Activated CD8-positive, alpha-beta T cell treated with anti-CD3 and anti-CD28 coated beads for 36 hours (primary cell): Measurements from ENCODE around the gene RIMBP3C. TPM values are rescaled to one million over a fixed set of nuclear protein-coding genes. Genes with fewer than 3 reads are reported as not detected.
"Not testable (repeated sequence)": the region's sequence is repeated elsewhere in the genome, so short reads cannot be mapped to it uniquely, and the experiment has no call there.

Source experiments
- ATAC-seq: fragments of 200-7000 bp; cut with Tn5 transposase; one replicate; pipeline ENCODE4 v1.10.0; 2021; ENCODE audit warnings: mild to moderate bottlenecking, moderate library complexity
- CTCF ChIA-PET: fragments of 350-600 bp; sonication (Branson Sonifier 250); formaldehyde crosslinking; loops from one replicate; lab custom pipeline; 2021; ENCODE audit warnings: antibody characterized with exemption; lab: Charles Lee
- POLR2A ChIA-PET: fragments of 350-600 bp; sonication (Branson Sonifier 250); formaldehyde crosslinking; loops from one replicate; lab custom pipeline; 2021; ENCODE audit warnings: antibody characterized with exemption; lab: Charles Lee
- DNase-seq: peaks from one replicate; pipeline ENCODE4 v3.0.0-alpha.2; 2020
- H3K27ac Mint-ChIP-seq: one replicate; pipeline ENCODE4 v1.8.0; 2021; ENCODE audit warnings: mild to moderate bottlenecking, mixed read lengths
- H3K27me3 Mint-ChIP-seq: one replicate; pipeline ENCODE4 v1.8.0; 2021; ENCODE audit warnings: mixed read lengths
- H3K36me3 Mint-ChIP-seq: one replicate; pipeline ENCODE4 v1.8.0; 2021; ENCODE audit warnings: low read depth, mixed read lengths
- H3K4me1 Mint-ChIP-seq: one replicate; pipeline ENCODE4 v1.8.0; 2021; ENCODE audit warnings: low read depth, mixed read lengths
- H3K4me3 Mint-ChIP-seq: one replicate; pipeline ENCODE4 v1.8.0; 2021; ENCODE audit warnings: mild to moderate bottlenecking, moderate library complexity, mixed read lengths
- H3K9me3 Mint-ChIP-seq: one replicate; pipeline ENCODE4 v1.8.0; 2021; ENCODE audit warnings: mixed read lengths
- intact Hi-C: fragments of 100-400 bp; cut with micrococcal nuclease; formaldehyde crosslinking; loops from one replicate; pipeline ENCODE4 v1.10.0; 2022
- total RNA-seq, 2 experiments: library from RNA; stranded (reverse); gene quantifications; one replicate each; pipeline ENCODE4 v1.2.3, GENCODE V29; 2021

RIMBP3C gene
- total RNA-seq, 2 experiments from 2014 or later, result 0.20 TPM; not detected in 1

DNA sequence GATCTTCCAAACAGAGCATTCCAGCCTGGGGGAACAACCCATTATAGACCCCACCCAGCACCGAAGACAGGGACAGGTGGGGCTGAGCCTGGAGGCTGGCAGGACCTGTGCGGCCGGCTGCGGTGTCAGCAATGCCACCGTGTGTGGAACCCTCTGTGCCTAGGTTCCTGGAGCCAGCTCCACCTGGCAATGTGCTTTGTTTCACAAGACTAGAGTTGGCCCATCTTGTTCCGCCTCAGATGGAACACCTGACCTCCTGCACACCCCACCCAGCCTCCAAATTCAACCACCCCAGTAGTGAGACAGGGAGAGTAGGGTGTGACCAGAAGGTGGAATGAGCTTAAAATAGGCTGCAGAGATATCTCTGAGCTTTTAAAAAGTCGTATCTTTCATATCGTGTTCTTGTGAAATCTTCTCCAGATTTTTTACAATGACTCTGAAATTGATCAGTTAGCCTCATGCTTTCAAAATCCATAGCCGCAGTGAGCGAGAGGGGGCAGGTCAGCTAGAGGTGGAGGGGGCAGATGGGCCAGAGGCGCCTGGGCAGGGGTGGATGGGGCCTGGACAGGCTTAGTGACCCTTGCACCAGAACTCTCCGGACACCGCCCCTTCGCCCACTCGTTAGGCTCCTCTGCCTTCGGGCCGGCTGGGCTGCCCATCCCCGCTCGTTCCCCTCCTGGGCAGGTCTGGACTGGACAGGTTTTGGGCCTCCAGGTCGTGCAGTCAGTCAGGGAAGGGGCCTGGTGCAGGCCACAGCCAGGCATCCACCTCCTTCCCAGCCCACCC, 18.2 kb downstream of the RIMBP3C start:
- H3K4me1 Mint-ChIP-seq, POLR2A ChIA-PET, H3K27ac Mint-ChIP-seq, H3K36me3 Mint-ChIP-seq, H3K9me3 Mint-ChIP-seq, intact Hi-C loops, ATAC-seq, H3K27me3 Mint-ChIP-seq, CTCF ChIA-PET, H3K4me3 Mint-ChIP-seq, DNase-seq: not testable (repeated sequence)

DNA sequence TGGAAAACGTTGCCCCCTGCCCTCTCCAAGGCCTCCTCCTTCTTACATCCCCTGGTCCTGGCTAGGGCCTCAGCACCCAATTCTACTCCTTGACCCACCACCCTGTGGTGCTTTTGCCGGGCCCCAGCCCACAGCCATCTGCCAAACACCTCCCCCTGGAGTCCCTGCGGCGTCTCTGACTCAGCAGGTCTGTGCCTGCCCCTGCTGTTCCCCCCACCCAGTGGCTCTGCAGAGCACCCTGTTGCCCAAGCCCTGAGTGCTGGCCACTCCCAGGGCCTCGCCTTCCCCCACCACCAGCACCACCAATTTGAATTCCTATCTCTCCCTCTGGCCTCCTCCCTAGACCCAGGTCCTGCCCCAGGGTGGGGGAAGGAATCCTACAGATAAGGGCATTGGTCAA, 19.7 kb downstream of the RIMBP3C start:
- POLR2A ChIA-PET, H3K4me3 Mint-ChIP-seq, H3K27ac Mint-ChIP-seq, intact Hi-C loops, H3K9me3 Mint-ChIP-seq, H3K36me3 Mint-ChIP-seq, CTCF ChIA-PET, ATAC-seq, H3K27me3 Mint-ChIP-seq, DNase-seq, H3K4me1 Mint-ChIP-seq: not testable (repeated sequence)

DNA sequence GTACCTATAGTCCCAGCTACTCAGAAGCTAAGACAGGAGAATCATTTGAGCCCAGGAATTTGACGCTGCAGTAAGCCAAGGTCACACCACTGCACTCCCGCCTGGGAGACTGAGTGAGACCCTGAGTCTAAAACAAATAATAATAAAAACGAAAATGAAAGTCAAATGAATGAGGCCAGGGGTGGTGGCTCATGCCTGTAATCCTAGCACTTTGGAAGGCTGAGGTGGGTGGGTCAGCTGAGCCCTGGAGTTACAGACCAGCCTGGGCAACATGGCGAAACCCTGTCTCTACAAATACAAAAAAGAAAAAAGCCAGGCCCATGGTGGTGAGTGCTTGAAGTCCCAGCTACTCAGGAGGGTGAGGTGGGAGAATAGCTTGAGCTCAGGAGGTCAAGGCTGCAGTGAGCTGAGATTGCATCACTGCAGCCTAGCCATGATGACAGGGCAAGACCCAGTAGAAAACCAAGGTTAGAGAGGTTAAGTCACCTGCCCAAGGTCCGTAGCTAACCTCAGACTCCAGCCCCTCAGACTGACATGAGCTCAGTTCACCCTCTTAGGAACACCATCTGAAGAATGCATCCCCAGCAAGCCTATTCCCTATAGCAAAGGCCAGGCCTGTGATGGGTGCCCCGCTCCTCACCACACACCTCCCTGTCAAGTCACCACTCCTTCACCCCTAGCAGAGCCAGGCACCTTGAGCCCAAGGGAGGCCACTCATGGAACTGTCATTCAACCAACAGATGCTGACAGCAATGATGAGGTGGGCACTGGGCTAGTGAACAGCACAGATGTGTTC, 24.4 kb downstream of the RIMBP3C start:
- DNase-seq, H3K4me3 Mint-ChIP-seq, H3K27ac Mint-ChIP-seq, CTCF ChIA-PET, H3K4me1 Mint-ChIP-seq, POLR2A ChIA-PET, H3K9me3 Mint-ChIP-seq, H3K36me3 Mint-ChIP-seq, intact Hi-C loops, H3K27me3 Mint-ChIP-seq: not testable (repeated sequence)
- ATAC-seq, result peak; percentile 13

DNA sequence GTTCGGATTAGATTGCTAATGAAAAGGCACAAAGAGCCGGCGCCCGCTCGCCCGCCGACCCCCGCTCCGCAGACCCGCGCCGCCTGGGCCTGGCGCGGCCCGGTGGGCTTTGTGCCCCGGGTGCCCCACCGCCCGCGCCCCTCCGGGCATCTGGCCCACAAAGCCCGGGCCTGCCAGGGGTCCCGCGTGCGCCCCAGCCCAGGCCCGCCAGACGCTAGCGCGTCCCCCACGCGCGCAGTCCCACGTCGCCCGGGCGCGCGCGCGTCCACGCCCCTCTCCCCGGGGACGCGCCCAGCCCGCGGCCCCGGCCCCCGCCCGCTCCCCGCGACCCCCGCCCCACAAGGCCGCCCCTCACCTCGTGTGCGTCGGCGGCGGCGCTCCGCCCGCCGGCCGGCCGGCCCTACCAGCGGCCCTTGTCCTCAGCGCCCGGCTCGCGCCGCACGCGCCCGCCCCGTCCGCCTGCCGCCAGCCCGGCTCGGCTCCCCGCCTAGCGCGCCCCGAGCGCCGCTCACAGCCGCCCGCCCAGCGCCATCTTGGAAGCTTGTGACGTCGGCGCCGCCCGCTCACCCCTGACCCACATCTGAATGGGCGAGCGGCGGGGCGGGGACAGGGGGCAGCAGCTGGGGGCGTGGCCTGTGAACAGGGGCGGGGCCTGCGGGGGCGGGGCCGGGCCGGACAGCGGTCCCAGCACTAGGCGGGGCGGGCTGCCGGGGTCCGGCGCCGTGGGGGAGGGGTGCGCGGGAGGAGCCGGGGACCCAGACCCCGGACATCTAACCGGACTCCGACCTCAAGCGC, 34.1 kb downstream of the RIMBP3C start:
- H3K27ac Mint-ChIP-seq, H3K4me3 Mint-ChIP-seq, POLR2A ChIA-PET, H3K36me3 Mint-ChIP-seq, H3K27me3 Mint-ChIP-seq, intact Hi-C loops, H3K9me3 Mint-ChIP-seq, DNase-seq, H3K4me1 Mint-ChIP-seq, CTCF ChIA-PET: not testable (repeated sequence)
- ATAC-seq, result peak; percentile 88

DNA sequence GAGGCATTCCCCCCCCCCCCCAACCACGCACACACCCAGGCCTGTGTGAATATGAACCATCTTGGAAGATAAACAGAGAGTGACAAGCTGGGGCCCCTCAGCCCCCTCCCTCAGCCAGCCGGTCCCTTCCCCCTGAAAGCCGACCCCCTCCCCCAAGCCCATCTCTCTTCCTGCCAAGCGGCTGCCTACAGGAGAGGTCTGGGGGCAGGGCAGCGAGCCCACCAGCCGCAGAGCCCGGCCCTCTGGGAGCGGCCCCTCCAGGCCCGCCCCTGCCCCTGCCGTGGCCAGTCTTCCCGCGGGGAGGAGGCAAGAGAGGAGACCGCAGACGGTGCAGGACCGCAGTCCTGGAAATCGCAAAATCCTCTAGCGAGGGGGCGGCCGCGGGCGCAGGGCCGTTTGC, 34.7 kb downstream of the RIMBP3C start:
- POLR2A ChIA-PET, H3K4me3 Mint-ChIP-seq, intact Hi-C loops, CTCF ChIA-PET, H3K27ac Mint-ChIP-seq, H3K36me3 Mint-ChIP-seq, H3K9me3 Mint-ChIP-seq, DNase-seq, H3K27me3 Mint-ChIP-seq, ATAC-seq, H3K4me1 Mint-ChIP-seq: not testable (repeated sequence)

DNA sequence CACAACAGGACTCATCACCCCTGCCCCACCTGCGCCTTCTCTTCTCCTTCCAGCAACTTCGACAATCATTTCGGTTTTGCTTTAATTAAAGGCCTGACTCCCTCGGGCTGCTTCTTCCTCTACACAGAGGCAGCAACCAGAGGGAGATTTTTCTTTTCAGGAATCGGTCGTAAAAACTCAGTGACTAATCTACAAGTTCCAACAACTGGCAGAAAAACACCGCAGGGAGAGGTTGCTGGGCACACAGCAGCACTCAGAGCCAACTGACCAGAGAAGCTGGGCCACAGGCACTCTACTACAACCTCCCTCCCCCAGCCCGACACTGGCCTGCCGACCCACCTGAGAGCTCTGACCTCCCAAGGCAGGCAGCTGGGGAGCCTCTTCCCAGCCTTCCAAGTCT, 36.0 kb downstream of the RIMBP3C start:
- H3K27me3 Mint-ChIP-seq, H3K36me3 Mint-ChIP-seq, H3K4me1 Mint-ChIP-seq, H3K27ac Mint-ChIP-seq, DNase-seq, POLR2A ChIA-PET, ATAC-seq, intact Hi-C loops, H3K4me3 Mint-ChIP-seq, CTCF ChIA-PET, H3K9me3 Mint-ChIP-seq: not testable (repeated sequence)

DNA sequence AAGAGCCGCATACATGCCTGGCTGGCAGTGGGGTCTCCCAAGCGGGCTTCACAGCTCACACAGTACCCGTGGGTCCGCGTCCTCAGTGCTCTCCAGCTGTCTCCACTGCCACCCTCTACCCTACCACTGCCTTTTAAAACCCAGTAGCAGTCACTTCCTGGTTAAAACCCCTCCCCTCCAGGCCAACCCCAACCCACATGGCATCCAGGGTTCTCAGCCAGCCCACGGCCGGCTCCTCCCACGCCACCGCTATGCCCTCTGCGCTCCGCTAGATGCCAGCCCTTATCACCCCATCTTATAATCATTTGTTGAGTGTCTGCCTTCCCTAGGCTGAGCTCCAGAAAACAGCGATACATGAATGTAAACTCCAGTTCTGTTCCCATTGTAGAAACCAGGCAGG, 37.1 kb downstream of the RIMBP3C start:
- intact Hi-C loops, H3K4me3 Mint-ChIP-seq, H3K9me3 Mint-ChIP-seq, H3K36me3 Mint-ChIP-seq, H3K4me1 Mint-ChIP-seq, H3K27me3 Mint-ChIP-seq, POLR2A ChIA-PET, H3K27ac Mint-ChIP-seq, CTCF ChIA-PET, DNase-seq: not testable (repeated sequence)
- ATAC-seq, result peak; percentile 76

DNA sequence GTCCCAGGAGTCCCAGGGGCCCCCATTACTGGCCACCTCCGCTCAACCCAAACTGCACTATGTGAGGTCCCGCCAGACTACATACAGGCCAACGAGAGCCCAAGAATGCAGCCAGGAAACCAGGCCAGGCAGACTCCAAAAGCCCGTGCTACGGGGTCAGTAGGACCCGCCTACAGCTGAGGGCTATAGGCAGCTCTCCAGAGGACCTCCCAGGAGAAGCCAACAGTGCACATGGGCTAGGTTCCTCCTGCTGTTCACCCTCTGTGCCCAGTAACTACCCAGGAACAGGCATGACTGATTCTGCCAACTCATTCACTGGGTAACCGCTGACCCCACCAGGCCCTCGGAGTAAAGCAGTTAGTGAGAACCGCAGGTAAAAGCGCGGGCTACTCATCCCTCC, 39.2 kb downstream of the RIMBP3C start:
- H3K4me1 Mint-ChIP-seq, intact Hi-C loops, H3K27me3 Mint-ChIP-seq, H3K36me3 Mint-ChIP-seq, ATAC-seq, H3K4me3 Mint-ChIP-seq, H3K9me3 Mint-ChIP-seq, H3K27ac Mint-ChIP-seq, DNase-seq, CTCF ChIA-PET, POLR2A ChIA-PET: not testable (repeated sequence)

DNA sequence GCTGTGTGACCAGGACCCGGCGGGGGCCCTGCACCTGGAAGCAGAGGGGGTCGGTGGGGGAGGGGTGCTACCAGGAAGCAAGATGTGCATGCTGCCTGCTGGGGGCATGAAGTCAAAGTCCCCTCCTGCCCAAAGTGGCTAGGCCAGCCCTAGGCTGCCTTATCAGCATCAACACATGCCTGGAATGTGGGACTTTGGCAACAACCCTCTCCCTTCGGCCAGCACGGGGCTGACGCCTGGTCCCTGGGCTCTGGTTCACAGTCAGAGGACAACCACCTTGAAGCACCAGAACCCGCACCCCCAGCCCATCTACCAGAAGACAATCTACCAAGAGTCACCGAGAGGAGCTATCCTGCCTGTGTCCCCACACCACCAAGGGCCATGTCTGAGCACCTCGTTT, 40.9 kb downstream of the RIMBP3C start:
- H3K27me3 Mint-ChIP-seq, CTCF ChIA-PET, POLR2A ChIA-PET, H3K4me1 Mint-ChIP-seq, H3K36me3 Mint-ChIP-seq, H3K27ac Mint-ChIP-seq, ATAC-seq, H3K9me3 Mint-ChIP-seq, H3K4me3 Mint-ChIP-seq, DNase-seq, intact Hi-C loops: not testable (repeated sequence)

DNA sequence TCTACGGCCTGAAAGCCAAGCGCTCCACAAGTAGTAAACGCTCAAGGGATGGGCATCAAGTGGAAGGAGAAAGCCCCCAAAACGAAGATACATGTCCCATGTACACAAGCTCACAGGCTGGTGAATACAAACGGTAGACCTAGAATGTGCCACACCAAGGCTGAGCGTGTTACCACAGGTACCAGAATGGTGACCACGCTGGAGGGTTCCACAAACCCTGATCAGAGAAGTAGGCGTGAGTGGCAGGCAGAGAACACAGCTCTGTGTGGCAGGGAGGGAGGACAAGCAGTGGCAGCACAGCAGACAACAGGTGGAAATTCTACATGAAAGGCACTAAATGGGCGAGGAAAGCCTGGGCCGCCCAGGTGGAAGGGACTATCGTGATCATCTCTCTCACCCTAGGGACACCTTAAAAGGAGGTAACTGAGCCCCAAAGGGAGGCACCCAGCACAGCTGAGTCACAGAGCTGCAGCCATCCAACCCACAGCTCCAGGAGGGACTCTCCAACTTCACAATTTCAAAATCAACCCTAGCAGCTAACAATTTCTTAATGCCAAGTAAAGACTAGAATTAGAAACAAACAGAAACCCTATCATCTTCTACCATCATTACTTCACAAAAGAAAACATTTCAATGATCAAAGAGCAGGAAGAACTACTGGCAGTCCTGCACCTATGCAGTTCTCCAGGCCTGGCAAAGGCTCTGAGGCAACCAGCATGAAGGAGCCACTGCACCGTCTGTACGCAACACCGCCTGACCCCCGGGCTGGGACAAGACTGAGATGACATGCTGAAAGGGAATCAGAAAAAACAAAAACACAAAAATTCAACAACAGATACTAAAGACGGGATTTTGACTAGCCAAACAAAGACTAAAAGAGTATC, 51.4 kb downstream of the RIMBP3C start:
- intact Hi-C loops, POLR2A ChIA-PET, H3K27ac Mint-ChIP-seq, H3K9me3 Mint-ChIP-seq, H3K4me3 Mint-ChIP-seq, DNase-seq, H3K27me3 Mint-ChIP-seq, CTCF ChIA-PET, H3K36me3 Mint-ChIP-seq, H3K4me1 Mint-ChIP-seq: not testable (repeated sequence)
- ATAC-seq, result peak; percentile 96

DNA sequence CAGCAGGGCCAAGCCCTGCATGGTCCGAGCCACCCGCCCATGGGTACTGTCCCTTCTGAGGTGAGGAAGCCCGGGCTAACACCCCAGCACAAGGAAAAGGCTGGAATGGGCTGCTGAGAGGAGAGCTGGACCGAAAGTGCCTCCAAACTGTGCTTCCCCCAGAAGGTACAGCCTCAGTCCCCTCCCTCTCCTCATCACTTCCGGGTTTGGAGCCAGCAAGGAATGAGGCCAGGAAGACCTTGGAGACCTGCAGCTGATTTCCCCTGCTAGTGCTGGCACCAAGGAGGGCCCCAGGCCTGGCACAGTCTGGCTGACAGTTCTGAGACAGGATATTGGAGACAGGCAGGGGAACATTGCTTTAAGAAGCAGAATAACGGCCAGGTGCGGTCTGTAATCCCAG, 52.8 kb downstream of the RIMBP3C start:
- ATAC-seq, H3K9me3 Mint-ChIP-seq, DNase-seq, H3K27me3 Mint-ChIP-seq, H3K4me3 Mint-ChIP-seq, CTCF ChIA-PET, H3K36me3 Mint-ChIP-seq, H3K27ac Mint-ChIP-seq, POLR2A ChIA-PET, intact Hi-C loops, H3K4me1 Mint-ChIP-seq: not testable (repeated sequence)
